Activated CD4-positive, CD25-positive, alpha-beta regulatory T cell treated with anti-CD3 and anti-CD28 coated beads, Interleukin-2, amount 50 U/mL, for 24 hours (primary cell): Measurements from ENCODE around the gene ATP4B.
A peak's percentile ranks its signal among the peaks of the same experiment; 100 is the strongest.

Experiments
- ATAC-seq, 2 donors: fragments of 150-1000 bp; cut with Tn5 transposase; one replicate each; pipeline ENCODE4 v1.10.0; 2021; ENCODE audit warnings: mild to moderate bottlenecking in 1 of 2, moderate library complexity in 1 of 2

The ATP4B gene

GRCh38 chr13:113605866-113606438 lies 52.0 kb downstream of the ATP4B start:
- no peak for ATAC-seq

- ATAC-seq, result no peak
These were observed 52.5 kb downstream of the ATP4B start for GRCh38 chr13:113605461-113605860.

GRCh38 chr13:113604186-113604585 lies 53.8 kb downstream of the ATP4B start:
- ATAC-seq, result peak; percentile 59 to 65

- ATAC-seq, result no peak
These were observed 54.8 kb downstream of the ATP4B start for GRCh38 chr13:113603116-113603710.

- ATAC-seq, result no peak
These were observed 55.6 kb downstream of the ATP4B start for GRCh38 chr13:113602291-113602988.

GRCh38 chr13:113601166-113602070 lies 56.6 kb downstream of the ATP4B start:
- no peak for ATAC-seq

GRCh38 chr13:113599391-113599790 lies 58.6 kb downstream of the ATP4B start:
- ATAC-seq, result no peak
